ENCODE data around the gene ZMIZ1. TPM values are rescaled to one million over a fixed set of nuclear protein-coding genes. Genes with fewer than 3 reads are reported as not detected.

ZMIZ1 gene
- total RNA-seq, 1 donor from 2014 or later, result 46.2 TPM

GRCh38 chr10:79113827-79114226, 45.1 kb downstream of the ZMIZ1 start:
- Mint-ChIP-seq H3K4me3 (ENCODE audit: unreplicated experiment) (no peak overlapping the region), H3K27ac (ENCODE audit: unreplicated experiment) (peak overlapping the region; percentile 83), H3K9me3 (ENCODE audit: low read depth) (no peaks in the 10 kb centered on the region), H3K36me3 (ENCODE audit: low read depth) (no peaks in the 10 kb centered on the region), H3K27me3 (ENCODE audit: low read depth) (no peaks in the 10 kb centered on the region), H3K4me1 (ENCODE audit: low read depth) (peaks cover 64% of the 10 kb centered on the region)
- no peak for TF ChIP-seq CTCF (IDR thresholded peaks at IDR 0.05)
- DNase-seq (ENCODE audit: low spot score), result no peak

DNA sequence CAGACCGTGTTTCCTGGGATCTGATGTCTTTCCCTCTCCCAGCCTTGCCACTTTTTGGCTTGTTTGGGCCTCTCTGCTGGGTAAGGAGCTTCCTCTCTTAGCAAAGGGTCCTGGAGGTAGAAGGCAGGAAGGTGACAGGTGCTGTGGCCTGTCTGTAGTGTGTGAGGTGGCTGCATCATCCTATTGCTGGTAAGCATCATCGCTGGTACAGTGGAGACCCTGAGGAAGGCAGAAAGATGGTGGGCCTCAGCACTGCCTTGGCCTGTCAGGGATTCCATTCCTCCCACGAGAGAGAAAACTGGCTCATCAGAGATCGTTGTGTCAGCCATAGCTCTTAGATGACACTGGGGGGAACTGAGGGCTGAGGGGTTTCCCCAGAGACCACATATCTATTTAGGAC, 46.5 kb downstream of the ZMIZ1 start:
- Mint-ChIP-seq H3K4me1 (ENCODE audit: low read depth) (peaks cover 64% of the 10 kb centered on the region), H3K27me3 (ENCODE audit: low read depth) (no peaks in the 10 kb centered on the region), H3K36me3 (ENCODE audit: low read depth) (peaks cover 4% of the 10 kb centered on the region), H3K27ac (ENCODE audit: unreplicated experiment) (no peak overlapping the region), H3K9me3 (ENCODE audit: low read depth) (no peaks in the 10 kb centered on the region), H3K4me3 (ENCODE audit: unreplicated experiment) (no peak overlapping the region)
- TF ChIP-seq CTCF (IDR thresholded peaks at IDR 0.05), result no peak
- no peak for DNase-seq (ENCODE audit: low spot score)

GRCh38 chr10:79116368-79116767, 47.6 kb downstream of the ZMIZ1 start:
- H3K4me1 Mint-ChIP-seq (ENCODE audit: low read depth), result peaks cover 59% of the 10 kb centered on the region
- TF ChIP-seq CTCF (IDR thresholded peaks at IDR 0.05), result no peak
- peaks cover 9% of the 10 kb centered on the region for H3K36me3 Mint-ChIP-seq (ENCODE audit: low read depth)
- no peak overlapping the region for H3K27ac Mint-ChIP-seq (ENCODE audit: unreplicated experiment)
- H3K4me3 Mint-ChIP-seq (ENCODE audit: unreplicated experiment), result no peak overlapping the region
- no peaks in the 10 kb centered on the region for H3K27me3 Mint-ChIP-seq (ENCODE audit: low read depth)
- no peak for DNase-seq (ENCODE audit: low spot score)
- H3K9me3 Mint-ChIP-seq (ENCODE audit: low read depth), result no peaks in the 10 kb centered on the region

- no peak for TF ChIP-seq CTCF (IDR thresholded peaks at IDR 0.05)
- DNase-seq (ENCODE audit: low spot score), result no peak
- no peak overlapping the region for H3K27ac Mint-ChIP-seq (ENCODE audit: unreplicated experiment)
Measured at GRCh38 chr10:79116801-79117723, 48.3 kb downstream of the ZMIZ1 start.

GRCh38 chr10:79118286-79119202, 49.8 kb downstream of the ZMIZ1 start:
- Mint-ChIP-seq H3K27ac (ENCODE audit: unreplicated experiment) (no peak overlapping the region), H3K27me3 (ENCODE audit: low read depth) (no peaks in the 10 kb centered on the region), H3K36me3 (ENCODE audit: low read depth) (peaks cover 13% of the 10 kb centered on the region), H3K4me3 (ENCODE audit: unreplicated experiment) (no peak overlapping the region), H3K9me3 (ENCODE audit: low read depth) (no peaks in the 10 kb centered on the region), H3K4me1 (ENCODE audit: low read depth) (peaks cover 42% of the 10 kb centered on the region)
- no peak for DNase-seq (ENCODE audit: low spot score)
- TF ChIP-seq CTCF (IDR thresholded peaks at IDR 0.05), result no peak

More at GRCh38 chr10:79116801-79117723, 48.3 kb downstream of the ZMIZ1 start:
- no peaks in the 10 kb centered on the region for H3K27me3 Mint-ChIP-seq (ENCODE audit: low read depth)
- H3K4me1 Mint-ChIP-seq (ENCODE audit: low read depth), result peaks cover 52% of the 10 kb centered on the region
- peaks cover 13% of the 10 kb centered on the region for H3K36me3 Mint-ChIP-seq (ENCODE audit: low read depth)
- no peaks in the 10 kb centered on the region for H3K9me3 Mint-ChIP-seq (ENCODE audit: low read depth)
- no peak overlapping the region for H3K4me3 Mint-ChIP-seq (ENCODE audit: unreplicated experiment)
